HFFc6 (cell line): ENCODE measurements around the gene TBC1D1. TPM values are rescaled to one million over a fixed set of nuclear protein-coding genes. Genes with fewer than 3 reads are reported as not detected.

Experiments
- DNase-seq: peaks from one replicate; pipeline ENCODE4 v3.0.0-alpha.2; 2018
- H3K27ac Mint-ChIP-seq: 2 replicates; pipeline ENCODE4 v1.8.0; 2020; ENCODE audit warnings: mild to moderate bottlenecking, mixed read lengths
- H3K27me3 Mint-ChIP-seq: 2 replicates; pipeline ENCODE4 v1.8.0; 2021; ENCODE audit warnings: mild to moderate bottlenecking, moderate library complexity, mixed read lengths; ENCODE audit not compliant: insufficient read depth
- H3K36me3 Mint-ChIP-seq: 2 replicates; pipeline ENCODE4 v1.8.0; 2021; ENCODE audit warnings: low read depth, mixed read lengths
- H3K4me1 Mint-ChIP-seq: 2 replicates; pipeline ENCODE4 v1.8.0; 2020; ENCODE audit warnings: low read depth, mixed read lengths
- H3K4me3 Mint-ChIP-seq: 2 replicates; pipeline ENCODE4 v1.8.0; 2020; ENCODE audit warnings: mild to moderate bottlenecking, moderate library complexity, mixed read lengths
- H3K9me3 Mint-ChIP-seq: 2 replicates; pipeline ENCODE4 v1.8.0; 2020; ENCODE audit warnings: mild to moderate bottlenecking, mixed read lengths
- CTCF ChIP-seq: fragments of 200-600 bp; sonication (generic); IDR thresholded peaks from 2 replicates; pipeline ENCODE4 v1.5.0; 2021; ENCODE audit warnings: antibody characterized with exemption, mild to moderate bottlenecking
- total RNA-seq, 6 experiments: library from RNA; stranded (reverse); fragmentation: NEBNext Ultra II Directional; extraction: Animal tissue kit (Norgen Biotek cat#: 25700); gene quantifications; 2 replicates in 1 of 6; 3 replicates in 5 of 6; pipeline ENCODE4 v1.2.3, GENCODE V29; 2021

Gene TBC1D1
- total RNA-seq, 6 experiments from 2014 or later, result 78.5 to 126 (median 112) TPM

GRCh38 chr4:38011511-38012162 lies 120.8 kb downstream of the TBC1D1 start:
- H3K36me3 Mint-ChIP-seq, result peaks cover 8% of the 10 kb centered on the region
- DNase-seq, result no peak
- H3K27ac Mint-ChIP-seq, result no peak overlapping the region
- H3K9me3 Mint-ChIP-seq, result no peaks in the 10 kb centered on the region
- H3K27me3 Mint-ChIP-seq, result no peaks in the 10 kb centered on the region
- TF ChIP-seq CTCF, result no peak
- H3K4me1 Mint-ChIP-seq, result peaks cover 39% of the 10 kb centered on the region
- H3K4me3 Mint-ChIP-seq, result no peak overlapping the region

- H3K36me3 Mint-ChIP-seq, result peaks cover 9% of the 10 kb centered on the region
- no peaks in the 10 kb centered on the region for H3K9me3 Mint-ChIP-seq
- no peaks in the 10 kb centered on the region for H3K27me3 Mint-ChIP-seq
- TF ChIP-seq CTCF, result no peak
- H3K4me3 Mint-ChIP-seq, result no peak overlapping the region
- peak overlapping the region; percentile 48 for H3K27ac Mint-ChIP-seq
- peak; percentile 12 for DNase-seq
- peaks cover 39% of the 10 kb centered on the region for H3K4me1 Mint-ChIP-seq
Measured at GRCh38 chr4:38013461-38014366, 122.8 kb downstream of the TBC1D1 start.

GRCh38 chr4:38014421-38014852 lies 123.6 kb downstream of the TBC1D1 start:
- Mint-ChIP-seq H3K36me3 (peaks cover 9% of the 10 kb centered on the region), H3K27ac (no peak overlapping the region)

GRCh38 chr4:38015886-38016515 lies 125.1 kb downstream of the TBC1D1 start:
- peaks cover 14% of the 10 kb centered on the region for H3K36me3 Mint-ChIP-seq
- peak; percentile 11 for DNase-seq
- H3K27ac Mint-ChIP-seq, result 0 out of 2 replicates have a peak overlapping the region, but pooled peaks have one; percentile 5
- TF ChIP-seq CTCF, result no peak
- H3K4me3 Mint-ChIP-seq, result no peak overlapping the region
- no peaks in the 10 kb centered on the region for H3K27me3 Mint-ChIP-seq
- H3K9me3 Mint-ChIP-seq, result no peaks in the 10 kb centered on the region
- peaks cover 31% of the 10 kb centered on the region for H3K4me1 Mint-ChIP-seq

More at GRCh38 chr4:38014421-38014852, 123.6 kb downstream of the TBC1D1 start:
- TF ChIP-seq CTCF, result no peak
- H3K9me3 Mint-ChIP-seq, result no peaks in the 10 kb centered on the region
- no peaks in the 10 kb centered on the region for H3K27me3 Mint-ChIP-seq
- H3K4me3 Mint-ChIP-seq, result no peak overlapping the region
- DNase-seq, result no peak
- peaks cover 39% of the 10 kb centered on the region for H3K4me1 Mint-ChIP-seq

GRCh38 chr4:38016698-38017097 lies 125.8 kb downstream of the TBC1D1 start:
- Mint-ChIP-seq H3K27ac (0 out of 2 replicates have a peak overlapping the region, but pooled peaks have one; percentile 5), H3K4me3 (no peak overlapping the region), H3K4me1 (peaks cover 26% of the 10 kb centered on the region), H3K27me3 (no peaks in the 10 kb centered on the region), H3K36me3 (peaks cover 21% of the 10 kb centered on the region), H3K9me3 (no peaks in the 10 kb centered on the region)
- DNase-seq, result no peak
- TF ChIP-seq CTCF, result no peak
